Measurements from ENCODE around the gene MED14.

DNA sequence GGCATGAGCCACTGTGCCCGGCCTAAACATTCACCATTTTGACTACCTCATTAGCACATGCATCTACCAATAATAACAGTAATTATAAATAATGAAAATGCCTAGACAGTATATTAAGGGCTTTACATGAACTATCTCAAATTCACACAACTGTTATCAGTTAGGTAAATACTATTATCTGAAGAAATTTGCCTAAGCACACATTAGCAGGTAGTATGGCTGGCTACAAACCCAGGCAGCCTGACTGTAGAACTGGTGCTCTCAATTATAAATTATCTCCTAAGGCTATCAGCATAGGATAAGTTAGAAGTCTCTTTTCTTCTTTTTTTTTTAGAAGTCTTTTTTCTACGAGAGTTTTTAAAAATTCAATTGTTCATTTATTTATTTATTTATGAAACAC is 73.9 kb downstream of the MED14 start:
- TF ChIP-seq, protein P1, sequence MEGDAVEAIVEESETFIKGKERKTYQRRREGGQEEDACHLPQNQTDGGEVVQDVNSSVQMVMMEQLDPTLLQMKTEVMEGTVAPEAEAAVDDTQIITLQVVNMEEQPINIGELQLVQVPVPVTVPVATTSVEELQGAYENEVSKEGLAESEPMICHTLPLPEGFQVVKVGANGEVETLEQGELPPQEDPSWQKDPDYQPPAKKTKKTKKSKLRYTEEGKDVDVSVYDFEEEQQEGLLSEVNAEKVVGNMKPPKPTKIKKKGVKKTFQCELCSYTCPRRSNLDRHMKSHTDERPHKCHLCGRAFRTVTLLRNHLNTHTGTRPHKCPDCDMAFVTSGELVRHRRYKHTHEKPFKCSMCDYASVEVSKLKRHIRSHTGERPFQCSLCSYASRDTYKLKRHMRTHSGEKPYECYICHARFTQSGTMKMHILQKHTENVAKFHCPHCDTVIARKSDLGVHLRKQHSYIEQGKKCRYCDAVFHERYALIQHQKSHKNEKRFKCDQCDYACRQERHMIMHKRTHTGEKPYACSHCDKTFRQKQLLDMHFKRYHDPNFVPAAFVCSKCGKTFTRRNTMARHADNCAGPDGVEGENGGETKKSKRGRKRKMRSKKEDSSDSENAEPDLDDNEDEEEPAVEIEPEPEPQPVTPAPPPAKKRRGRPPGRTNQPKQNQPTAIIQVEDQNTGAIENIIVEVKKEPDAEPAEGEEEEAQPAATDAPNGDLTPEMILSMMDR (IDR thresholded peaks at IDR 0.05): no peak
- no peak for TF ChIP-seq POLR2A (IDR thresholded peaks at IDR 0.05)

All from esophagus squamous epithelium (tissue), 4 donors.